Ishikawa (cell line): Measurements from ENCODE around the gene ABL1.

ENCODE experiments used
- CEBPB ChIP-seq: IDR thresholded peaks from 2 replicates; pipeline ENCODE4 v1.6.1; 2012
- CREB1 ChIP-seq: IDR thresholded peaks from 2 replicates; pipeline ENCODE4 v1.6.1; 2012; ENCODE audit warnings: low read depth
- EGR1 ChIP-seq: IDR thresholded peaks from 2 replicates; pipeline ENCODE4 v1.6.1; 2012
- EP300 ChIP-seq: IDR thresholded peaks from 2 replicates; pipeline ENCODE4 v1.6.1; 2012; ENCODE audit warnings: borderline replicate concordance
- FOXM1 ChIP-seq: IDR thresholded peaks from 2 replicates; pipeline ENCODE4 v1.6.1; 2012; ENCODE audit warnings: low read depth, borderline replicate concordance
- MAX ChIP-seq: IDR thresholded peaks from 2 replicates; pipeline ENCODE4 v1.6.1; 2012
- NFIC ChIP-seq: IDR thresholded peaks from 2 replicates; pipeline ENCODE4 v1.6.1; 2012
- RAD21 ChIP-seq: IDR thresholded peaks from 2 replicates; pipeline ENCODE4 v1.6.1; 2012; ENCODE audit warnings: low read depth
- REST ChIP-seq: IDR thresholded peaks from 2 replicates; pipeline ENCODE4 v1.6.1; 2012; ENCODE audit warnings: low read depth, mild to moderate bottlenecking
- TAF1 ChIP-seq: IDR thresholded peaks from 2 replicates; pipeline ENCODE4 v1.6.1; 2012; ENCODE audit warnings: low read depth, mild to moderate bottlenecking
- TCF12 ChIP-seq: IDR thresholded peaks from 2 replicates; pipeline ENCODE4 v1.6.1; 2012; ENCODE audit warnings: low read depth
- TEAD4 ChIP-seq: IDR thresholded peaks from 2 replicates; pipeline ENCODE4 v1.6.1; 2012
- USF1 ChIP-seq: IDR thresholded peaks from 2 replicates; pipeline ENCODE4 v1.6.1; 2012
- YY1 ChIP-seq: IDR thresholded peaks from 2 replicates; pipeline ENCODE4 v1.6.1; 2012; ENCODE audit warnings: low read depth
- ZBTB7A ChIP-seq: IDR thresholded peaks from 2 replicates; pipeline ENCODE4 v1.6.1; 2012; ENCODE audit warnings: low read depth

ABL1 gene

DNA sequence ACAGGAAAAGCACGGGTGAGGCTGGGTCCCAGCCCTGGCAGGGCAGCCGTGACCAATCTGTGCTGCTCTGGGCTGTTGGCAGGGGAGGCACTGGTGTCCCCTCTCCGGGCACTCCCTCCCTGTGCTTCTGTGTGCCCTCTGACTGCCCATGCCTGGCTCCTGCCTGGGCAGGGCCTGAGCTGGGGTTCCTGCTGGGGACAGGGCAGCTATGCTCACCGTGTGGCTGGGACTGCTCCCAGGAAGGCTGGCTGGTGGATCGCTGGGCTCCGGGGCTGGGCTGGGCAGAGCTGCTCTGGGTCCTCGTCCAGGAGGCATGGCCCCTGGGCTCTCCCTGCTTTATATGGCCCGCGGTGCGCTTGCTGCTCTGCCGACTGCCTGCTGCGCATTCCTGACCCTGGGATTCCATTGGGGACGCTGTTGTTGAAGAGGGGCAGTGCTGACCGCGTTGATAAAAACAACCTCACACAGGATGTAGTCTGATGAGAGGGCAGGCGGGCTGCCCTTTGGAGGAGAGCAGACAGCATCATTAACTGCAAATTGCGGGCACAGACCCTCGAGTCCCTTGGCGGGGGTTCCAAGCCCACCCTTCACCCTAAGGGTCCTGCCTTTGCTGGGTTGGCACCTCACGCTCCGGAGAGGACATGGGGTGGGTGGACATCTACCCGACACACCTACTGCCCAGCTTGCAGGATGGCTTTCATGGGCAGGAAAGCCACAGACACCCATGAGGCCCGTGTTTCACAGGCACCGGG lies 60.6 kb downstream of the ABL1 start:
- TF ChIP-seq MAX (no peak), TEAD4 (no peak), EGR1 (no peak), REST (no peak), FOXM1 (no peak), TAF1 (no peak), ZBTB7A (no peak), USF1 (no peak), YY1 (no peak), CREB1 (no peak), RAD21 (no peak), NFIC (no peak)

GRCh38 chr9:130896233-130897014 lies 61.4 kb downstream of the ABL1 start, which contains the start of gene QRFP:
QRFP (minus strand) TSS chr9:130896812; CDS start chr9:130893838, 2,974 bp downstream.
- no peak for TF ChIP-seq CREB1
- no peak for TF ChIP-seq TCF12
- TF ChIP-seq MAX, result no peak
- TF ChIP-seq YY1, result no peak
- no peak for TF ChIP-seq RAD21
- TF ChIP-seq TAF1, result no peak
- no peak for TF ChIP-seq USF1
- TF ChIP-seq FOXM1, result no peak
- TF ChIP-seq REST, result no peak
- TF ChIP-seq TEAD4, result no peak
- no peak for TF ChIP-seq NFIC
- TF ChIP-seq EGR1, result no peak
- TF ChIP-seq ZBTB7A, result no peak
- TF ChIP-seq CEBPB, result no peak
- no peak for TF ChIP-seq EP300

DNA sequence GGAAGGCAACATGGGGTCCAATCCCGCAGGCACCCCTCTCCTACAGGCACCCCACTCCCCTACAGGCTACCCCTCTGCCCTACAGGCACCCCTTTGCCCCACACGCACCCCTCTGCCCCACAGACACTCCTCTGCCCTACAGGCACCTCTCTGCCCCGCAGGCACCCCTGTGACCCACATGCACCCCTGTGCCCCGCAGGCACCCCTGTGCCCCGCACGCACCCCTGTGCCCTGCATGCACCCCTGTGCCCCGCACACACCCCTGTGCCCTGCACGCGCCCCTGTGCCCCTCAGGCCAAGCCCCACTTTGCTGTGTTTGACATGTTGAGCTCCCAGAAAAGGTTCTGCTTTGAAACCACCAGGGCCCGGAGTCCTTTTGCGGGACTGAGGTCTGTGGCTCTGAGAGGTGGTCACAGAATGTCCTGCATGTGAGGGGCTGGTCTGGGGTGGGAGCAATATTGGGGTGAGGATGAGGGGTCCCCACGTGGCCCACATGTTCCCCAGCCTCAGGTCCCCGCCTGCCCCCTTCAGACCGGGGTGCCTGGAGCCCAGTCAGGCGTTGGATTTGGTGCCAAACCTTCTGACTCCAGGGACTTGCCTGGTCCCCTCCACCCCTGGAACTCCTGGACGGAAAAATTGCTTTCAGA lies 62.2 kb downstream of the ABL1 start:
- TF ChIP-seq CREB1 (no peak), RAD21 (no peak), FOXM1 (no peak), YY1 (no peak)

- TF ChIP-seq ZBTB7A (no peak), EP300 (no peak), RAD21 (no peak)
These were observed 62.9 kb downstream of the ABL1 start for GRCh38 chr9:130897848-130898551.

GRCh38 chr9:130898552-130898852 lies 63.4 kb downstream of the ABL1 start:
- no peak for TF ChIP-seq REST
- TF ChIP-seq TAF1, result no peak
- TF ChIP-seq ZBTB7A, result no peak
- no peak for TF ChIP-seq EGR1
- TF ChIP-seq TEAD4, result no peak
- TF ChIP-seq CEBPB, result no peak
- no peak for TF ChIP-seq USF1
- TF ChIP-seq RAD21, result no peak
- TF ChIP-seq YY1, result no peak
